HG03460 (cell line): ENCODE results near the gene USP35.
A peak's percentile ranks its signal among the peaks of the same experiment; 100 is the strongest.
"Not testable (repeated sequence)": the region's sequence is repeated elsewhere in the genome, so short reads cannot be mapped to it uniquely, and the experiment has no call there.

ENCODE experiments used
- ATAC-seq: cut with Tn5 transposase; IDR thresholded peaks from one replicate; pipeline ENCODE4 v1.9.1; 2021; ENCODE audit not compliant: unreplicated experiment

Gene USP35

DNA sequence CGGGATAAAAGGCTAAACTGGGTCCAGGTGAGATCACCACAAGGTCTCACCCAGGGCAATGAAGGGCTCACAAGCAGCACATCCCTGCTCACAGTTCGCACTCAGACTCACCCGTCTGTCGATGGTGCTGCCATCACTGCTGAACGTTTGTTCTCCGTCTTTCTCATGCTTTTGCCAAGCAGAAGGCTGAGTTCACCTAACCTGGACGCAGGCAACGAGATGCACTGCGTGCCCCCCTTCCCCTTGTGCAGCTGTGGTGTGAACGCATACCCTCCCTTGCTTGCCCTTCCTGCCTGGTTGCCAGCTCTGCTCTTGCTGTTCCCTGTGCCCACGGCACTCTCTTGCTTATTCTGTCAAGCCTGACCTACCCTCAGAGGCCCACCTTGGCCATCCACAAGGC, 18.3 kb upstream of the USP35 start:
- ATAC-seq, result no peak

GRCh38 chr11:78170874-78171549, 17.7 kb upstream of the USP35 start:
- no peak for ATAC-seq

DNA sequence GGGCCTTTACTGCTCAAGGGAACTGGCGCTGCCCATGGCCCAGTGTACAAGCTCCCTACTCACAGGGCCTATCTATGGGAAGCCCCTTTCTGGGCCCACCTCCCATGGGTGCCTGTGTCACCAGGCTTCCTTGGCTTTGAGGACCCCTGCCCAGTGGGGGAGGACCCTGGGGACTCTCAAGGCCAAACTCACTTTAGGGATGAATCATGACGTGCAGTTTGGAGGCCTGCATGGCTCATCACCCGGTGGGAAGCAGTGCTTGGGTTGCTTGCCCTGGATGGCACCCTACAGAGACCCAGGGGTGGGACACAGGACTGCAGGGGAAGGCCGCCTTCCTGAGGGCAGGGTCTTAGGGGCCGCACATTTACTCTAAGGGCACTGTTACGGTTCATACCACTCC, 16.8 kb upstream of the USP35 start:
- ATAC-seq, result no peak

GRCh38 chr11:78175862-78176261, 12.9 kb upstream of the USP35 start:
- ATAC-seq, result not testable (repeated sequence)

- ATAC-seq, result no peak
These were observed 12.0 kb upstream of the USP35 start for GRCh38 chr11:78176605-78177141.

- ATAC-seq, result no peak
These were observed 11.5 kb upstream of the USP35 start for GRCh38 chr11:78177216-78177615.

DNA sequence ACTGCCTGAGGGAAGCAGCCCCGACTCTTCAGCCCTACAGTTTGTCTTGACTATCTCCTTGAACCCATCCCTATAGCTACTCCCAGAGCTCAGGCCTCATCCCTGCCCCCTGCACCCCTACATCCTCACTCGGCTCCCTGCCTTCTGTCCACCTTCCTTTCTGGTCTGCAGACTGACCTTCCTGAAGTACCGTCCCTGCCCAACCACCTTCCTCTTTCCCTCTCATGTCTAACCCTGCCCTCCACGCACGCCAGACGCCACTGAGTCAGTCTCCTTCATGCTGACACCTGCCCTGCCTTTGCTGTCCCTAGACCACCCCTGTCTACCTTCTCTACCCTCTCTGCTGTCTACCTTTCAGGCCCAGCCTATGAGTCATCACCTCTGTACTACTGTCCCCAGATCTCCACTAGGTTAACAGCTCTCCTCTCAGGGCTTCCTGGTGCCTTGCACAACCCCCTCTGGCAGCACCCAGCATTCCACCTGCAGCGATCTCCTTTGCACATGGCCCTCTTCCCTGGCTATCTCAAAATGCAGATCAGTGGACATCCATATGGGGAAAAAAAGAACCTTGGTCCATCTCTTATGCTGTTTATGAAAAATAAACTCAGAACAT, 9.2 kb upstream of the USP35 start:
- no peak for ATAC-seq

- ATAC-seq, result no peak
These were observed 8.0 kb upstream of the USP35 start for GRCh38 chr11:78180751-78181150.

GRCh38 chr11:78181185-78181584, 7.5 kb upstream of the USP35 start:
- ATAC-seq, result no peak

DNA sequence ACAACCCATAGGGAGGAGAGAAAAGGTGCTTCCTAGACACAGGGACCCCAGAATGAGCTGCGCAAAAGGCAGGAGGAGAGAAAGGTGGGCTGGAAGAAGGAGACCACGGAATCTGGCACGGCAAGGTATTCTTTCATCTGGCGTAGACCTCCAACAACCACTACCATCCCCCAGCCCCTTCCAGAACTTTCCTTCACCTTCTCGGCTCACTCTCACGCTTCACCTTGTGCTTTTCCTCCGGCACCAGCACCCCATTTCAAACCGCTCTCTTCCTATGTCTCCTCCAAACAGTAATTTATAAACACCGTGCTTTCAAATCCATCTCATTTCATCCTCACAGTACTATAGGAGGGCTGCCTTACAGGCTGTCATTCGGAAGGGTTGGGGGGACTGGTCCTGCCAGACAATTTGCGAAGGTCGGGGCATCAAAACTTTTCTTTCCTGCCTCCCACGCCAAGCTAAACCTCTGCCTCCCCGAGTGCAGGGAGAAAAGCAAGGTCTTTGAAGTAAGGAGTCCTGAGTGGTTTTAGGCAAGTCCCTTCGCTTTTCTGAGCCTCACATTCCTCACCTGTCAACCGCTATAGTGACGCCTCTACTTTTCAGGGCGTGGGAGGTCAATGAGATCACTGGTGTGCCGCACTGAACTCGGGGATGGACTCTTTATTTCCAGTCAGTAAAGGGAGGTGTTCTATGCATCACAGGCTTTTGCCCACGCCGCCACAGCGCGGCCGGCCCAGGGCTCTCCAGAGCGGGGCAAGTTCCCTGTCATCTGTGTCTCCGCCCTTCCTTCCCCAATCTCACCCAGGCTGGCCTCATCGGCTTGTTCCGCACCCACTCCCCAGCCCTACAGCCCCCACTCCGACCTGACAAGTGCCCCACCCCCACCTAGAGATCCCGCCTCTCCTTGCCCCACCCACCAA, 1.1 kb upstream of the USP35 start:
- ATAC-seq, result peak; percentile 23

GRCh38 chr11:78189174-78189724, 530 bp downstream of the USP35 start:
- no peak for ATAC-seq

DNA sequence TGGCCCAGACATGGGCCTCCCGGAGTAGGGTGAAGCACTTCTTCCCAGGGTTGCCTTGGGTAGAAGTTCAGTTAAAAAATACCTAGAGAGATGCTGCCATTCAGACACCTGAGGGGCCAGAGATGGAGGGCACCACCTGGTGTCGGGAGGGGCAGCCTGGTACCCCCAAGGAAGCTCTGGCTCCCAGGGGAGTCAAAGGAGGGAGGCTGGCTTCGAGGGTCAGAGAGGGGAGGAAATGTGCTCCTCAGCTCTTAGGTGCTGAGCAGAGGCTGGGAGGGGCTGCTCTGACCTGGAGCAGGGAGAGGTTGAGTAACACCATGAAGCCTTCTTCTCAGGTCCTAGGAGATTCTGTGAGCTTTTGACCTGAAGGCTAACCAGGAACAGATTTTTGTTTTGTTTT, 1.1 kb downstream of the USP35 start:
- no peak for ATAC-seq

DNA sequence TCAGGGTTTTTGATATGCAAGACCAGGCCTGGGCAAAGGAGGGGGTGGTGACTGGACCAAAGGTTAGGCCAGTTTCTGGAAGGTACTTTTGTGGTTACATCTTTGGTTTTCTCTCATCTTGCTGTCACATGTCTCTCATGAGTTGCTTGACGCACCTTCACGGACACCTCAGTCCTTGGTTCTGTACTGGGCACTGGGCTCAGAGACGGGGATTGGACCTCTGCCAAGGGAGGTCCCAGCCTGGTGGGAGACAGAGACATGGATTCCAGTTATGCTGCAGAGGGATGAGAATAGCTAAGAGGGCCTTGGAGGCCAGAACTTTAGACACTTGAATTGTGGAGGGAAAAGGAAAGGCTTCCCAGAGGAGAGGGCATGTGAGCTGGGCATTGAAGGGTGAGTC, 1.7 kb downstream of the USP35 start:
- no peak for ATAC-seq

DNA sequence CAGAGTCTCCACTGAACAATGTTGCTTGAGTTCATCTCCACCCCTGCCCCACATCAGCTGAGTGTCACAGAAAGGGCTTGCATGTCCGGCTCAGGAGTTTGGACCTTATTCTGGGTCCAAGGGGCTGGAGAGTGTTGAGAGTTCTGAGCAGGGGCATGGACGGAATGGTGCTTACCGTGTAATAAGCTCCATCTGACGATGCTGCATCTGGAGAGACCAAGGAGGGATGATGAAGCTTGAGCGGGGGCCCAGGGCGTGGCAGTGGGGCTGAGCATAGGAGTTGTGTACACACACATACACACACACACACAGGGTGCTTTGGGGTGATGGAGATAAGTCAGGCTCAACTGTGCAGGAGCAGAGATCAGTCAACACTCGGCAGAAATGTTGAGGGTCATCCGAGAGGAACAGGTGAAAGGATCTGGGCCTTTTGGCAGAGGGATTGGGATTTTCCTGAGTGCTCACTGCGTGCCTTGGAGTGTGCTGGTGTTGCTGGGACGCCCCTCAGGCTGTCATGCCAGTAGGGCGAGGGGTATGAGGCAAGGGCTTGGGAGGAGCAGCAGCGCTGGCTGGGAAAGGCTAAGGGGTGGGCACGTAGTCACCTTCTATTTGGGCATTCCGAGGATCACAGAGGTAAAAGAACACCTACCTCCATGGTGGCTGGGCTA, 2.3 kb downstream of the USP35 start:
- ATAC-seq, result no peak

DNA sequence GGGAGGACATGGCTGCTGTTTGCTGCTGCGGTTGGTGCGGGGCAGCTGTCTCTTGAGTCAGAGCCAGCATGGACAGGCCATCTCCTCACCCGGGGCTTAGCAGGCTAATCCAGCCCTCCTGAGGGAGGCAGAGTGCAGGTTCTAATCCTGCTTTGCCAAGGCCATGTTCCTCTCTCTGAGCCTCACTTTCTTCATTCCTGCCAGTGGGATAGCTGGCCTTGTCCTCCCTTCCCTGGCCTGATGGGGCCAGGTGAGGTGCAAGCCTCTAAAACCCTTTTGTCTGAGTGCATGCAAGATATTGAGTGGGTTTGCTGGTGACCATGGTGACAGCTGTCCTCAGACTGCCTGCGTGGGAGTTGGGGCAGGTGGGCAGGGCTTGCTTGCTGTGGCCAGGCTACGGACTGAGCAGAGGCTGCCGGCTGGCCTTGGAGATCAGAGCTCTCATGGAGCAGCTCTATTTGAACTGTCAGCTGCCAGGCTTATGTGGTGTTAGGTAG, 3.6 kb downstream of the USP35 start:
- ATAC-seq, result no peak

GRCh38 chr11:78192911-78193351, 4.2 kb downstream of the USP35 start:
- ATAC-seq, result no peak

DNA sequence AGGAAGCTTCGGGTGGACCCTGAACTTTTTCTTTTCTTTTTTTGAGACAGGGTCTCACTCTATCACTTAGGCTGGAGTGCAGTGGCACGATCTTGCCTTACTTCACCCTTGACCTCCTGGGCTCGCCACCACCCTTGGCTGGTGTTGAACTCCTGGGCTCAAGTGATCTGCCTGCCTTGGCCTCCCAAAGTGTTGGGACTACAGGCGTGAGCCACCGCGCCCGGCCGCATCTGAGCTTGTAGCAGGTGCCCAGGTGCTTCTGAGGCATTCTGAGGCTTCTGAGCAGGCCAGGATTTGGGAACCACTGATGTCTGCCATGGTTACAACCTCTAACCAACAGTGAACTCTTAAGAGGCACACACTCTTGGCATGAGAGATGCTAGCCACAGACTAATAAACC, 5.1 kb downstream of the USP35 start:
- no peak for ATAC-seq

DNA sequence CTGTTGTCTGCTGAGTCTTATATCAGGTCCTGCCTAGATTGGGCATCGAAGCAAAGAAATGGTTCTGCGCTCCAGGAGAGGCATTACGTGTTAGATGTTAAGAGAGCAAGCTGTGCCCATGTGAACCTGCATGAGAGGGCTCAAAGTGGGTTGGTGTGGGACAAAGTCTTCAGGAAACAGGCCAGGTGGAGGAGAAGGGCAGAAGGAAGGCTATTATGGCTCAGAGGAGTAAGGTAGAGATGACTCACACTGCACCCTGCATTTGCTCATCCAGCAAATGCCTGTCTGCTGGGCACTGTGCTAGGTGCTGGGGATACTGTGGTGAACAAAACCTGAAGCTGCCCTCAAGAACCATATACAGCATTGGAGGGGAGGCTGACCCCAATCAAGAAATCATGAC, 5.8 kb downstream of the USP35 start:
- ATAC-seq, result no peak

- no peak for ATAC-seq
These were observed 7.3 kb downstream of the USP35 start for GRCh38 chr11:78195917-78196560.

DNA sequence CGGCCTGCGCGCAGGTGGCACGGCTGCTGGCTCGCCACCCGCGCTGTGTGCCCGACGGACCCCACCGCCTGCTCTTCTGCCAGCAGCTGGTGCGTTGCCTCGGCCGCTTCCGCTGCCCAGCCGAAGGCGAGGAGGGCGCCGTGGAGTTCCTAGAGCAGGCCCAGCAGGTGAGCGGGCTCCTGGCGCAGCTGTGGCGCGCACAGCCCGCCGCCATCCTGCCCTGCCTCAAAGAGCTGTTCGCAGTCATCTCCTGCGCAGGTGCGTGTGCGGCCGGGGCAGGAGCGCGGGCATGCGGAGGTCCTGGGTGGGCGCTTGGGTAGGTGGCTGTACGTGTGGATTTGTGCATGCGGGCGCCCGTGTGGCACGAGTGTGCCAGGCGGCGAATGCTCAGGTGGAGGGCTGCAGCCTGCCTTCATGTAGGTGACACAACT, 8.0 kb downstream of the USP35 start:
- no peak for ATAC-seq
